ENCODE results near the gene AATF. TPM values are rescaled to one million over a fixed set of nuclear protein-coding genes. Genes with fewer than 3 reads are reported as not detected.

The AATF gene
- total and polyA plus RNA-seq, 2 donors (not counting 1 experiment from before 2014, with no cell fraction given) = 23.9 to 54.8 TPM

GRCh38 chr17:36941265-36942010 lies 7.3 kb upstream of the AATF start:
- intact Hi-C loops (cut with micrococcal nuclease) = loop anchor here (10.0 kb wide), 1 partner anchor 803 kb away; the partner anchor contains the start of gene HNF1B
- peaks cover 59 to 81% of the 10 kb centered on the region in 2 donors for H3K4me1 ChIP-seq (ENCODE audit: control insufficient read depth in 2 of 2, insufficient read depth in 2 of 2, low read length in 2 of 2)
- H3K27me3 Mint-ChIP-seq = peaks cover 68% of the 10 kb centered on the region

More at GRCh38 chr17:36941265-36942010, 7.3 kb upstream of the AATF start:
- H3K36me3 ChIP-seq (replicated peaks in 1 of 2; ENCODE audit: control extremely low read depth in 1 of 2, control insufficient read depth in 1 of 2, extremely low read depth in 1 of 2, insufficient read depth in 2 of 2, low read length in 1 of 2) = no peaks in the 10 kb centered on the region
- CTCF ChIA-PET = no interaction called here
- no peaks in the 10 kb centered on the region for H3K79me2 ChIP-seq (ENCODE audit: control insufficient read depth, insufficient read depth, low read length)
- peak overlapping the region; percentile 66 for H3K4me2 ChIP-seq (replicated peaks; ENCODE audit: low read depth, low read length, poor library complexity, severe bottlenecking)
- peaks cover 34% of the 10 kb centered on the region for H3K4me1 Mint-ChIP-seq
- POLR2A ChIA-PET = no interaction called here
- TF ChIP-seq EZH2 (IDR thresholded peaks at IDR 0.05; ENCODE audit: borderline replicate concordance, insufficient read depth, low read depth, low read length, poor library complexity, severe bottlenecking) (no peak), CTCF (IDR thresholded peaks at IDR 0.05) (no peak)
- H2AFZ ChIP-seq (ENCODE audit: insufficient read depth, low read depth, low read length, poor library complexity, severe bottlenecking) = no peak overlapping the region
- H3K9ac ChIP-seq (ENCODE audit: low read length) = no peak overlapping the region
- ATAC-seq (ENCODE audit: low read depth) (no peak), DNase-seq (peak; percentile 51)
- H3K27me3 ChIP-seq (replicated peaks in 1 of 4; ENCODE audit: control extremely low read depth in 1 of 4, control insufficient read depth in 3 of 4, insufficient read depth in 4 of 4, low read length in 3 of 4) = peaks cover 0 to 98% (median 91%) of the 10 kb centered on the region in 4 experiments
- no peak overlapping the region for H3K4me3 ChIP-seq (ENCODE audit: control extremely low read depth in 1 of 5, extremely low read depth in 1 of 5, insufficient read depth in 1 of 5, low read depth in 2 of 5, low read length in 4 of 5)
- H3K9me3 Mint-ChIP-seq (ENCODE audit: insufficient read depth) = no peaks in the 10 kb centered on the region
- H3K9me3 ChIP-seq (ENCODE audit: control extremely low read depth in 1 of 3, control insufficient read depth in 2 of 3, insufficient read depth in 1 of 3, low read length in 2 of 3) = peaks cover 0 to 77% (median 18%) of the 10 kb centered on the region in 3 donors
- H4K20me1 ChIP-seq (ENCODE audit: control insufficient read depth, insufficient read depth, low read length, poor library complexity, severe bottlenecking) = peaks cover 29% of the 10 kb centered on the region
- peak overlapping the region; percentile 70 for H3K27ac Mint-ChIP-seq
- WGBS (ENCODE audit: insufficient coverage) = 26% methylated on average over 11 of the region's 17 CpGs
- H3K27ac ChIP-seq (ENCODE audit: low read length in 2 of 2) = no peak overlapping the region
- H3K4me3 Mint-ChIP-seq = peak overlapping the region; percentile 36

Measured in B cell (primary cell).